HepG2 (cell line): ENCODE measurements around the gene OSGIN1. TPM values are rescaled to one million over a fixed set of nuclear protein-coding genes. Genes with fewer than 3 reads are reported as not detected.

Experiments used
- ATAC-seq: fragments of 200-7000 bp; cut with Tn5 transposase; 3 replicates; pipeline ENCODE4 v1.9.1; 2020; ENCODE audit warnings: mild to moderate bottlenecking, moderate library complexity
- BruUV-seq: library from RNA; stranded (reverse); fragments of 400-500 nt; replicated peaks from 2 replicates; lab custom pipeline; 2021; lab: Mats Ljungman, UMichigan
- CTCF ChIA-PET: fragments of 300-600 bp; formaldehyde crosslinking; extraction: SDS; loops from one replicate; lab custom pipeline; 2021; ENCODE audit warnings: low total read pairs, inconsistent platforms, low intra/inter-chr PET ratio; lab: Yijun Ruan, JAX
- POLR2A ChIA-PET: fragments of 350-600 bp; sonication (Branson Sonifier 250); formaldehyde crosslinking; loops from one replicate; lab custom pipeline; 2020; ENCODE audit warnings: antibody characterized with exemption, inconsistent platforms; lab: Yijun Ruan, JAX
- DNase-seq: peaks from one replicate; pipeline ENCODE4 v3.0.0-alpha.2; 2015; ENCODE audit warnings: low spot score
- FAIRE-seq: peaks from 3 replicates; lab custom pipeline; 2011; peaks lifted over from hg19 to GRCh38; lab: Jason Lieb, UNC
- H2AFZ ChIP-seq: one replicate; pipeline ENCODE4 v1.6.1; 2011; ENCODE audit warnings: low read length, inconsistent platforms
- H3K27ac ChIP-seq: fragments of 300-600 bp; 3 replicates; pipeline ENCODE4 v1.8.0; 2011; ENCODE audit warnings: mixed run types, mild to moderate bottlenecking, mixed read lengths, low read length, inconsistent platforms; ENCODE audit not compliant: insufficient read depth; ENCODE audit errors: extremely low read length
- H3K27me3 ChIP-seq, 2 experiments: fragments of 200-600 bp in 1 of 2; 2 replicates in 1 of 2; 3 replicates in 1 of 2; pipeline versions ENCODE4 v1.6.0 to v1.8.0; 2011; ENCODE audit warnings: low read length in 2 of 2, mild to moderate bottlenecking in 2 of 2, moderate library complexity in 2 of 2, inconsistent platforms in 1 of 2; ENCODE audit not compliant: insufficient read depth in 2 of 2, control insufficient read depth in 1 of 2
- H3K36me3 ChIP-seq, 2 experiments: fragments of 200-600 bp in 1 of 2; replicated peaks in 1 of 2; 2 replicates in 1 of 2; 3 replicates in 1 of 2; pipeline versions ENCODE4 v1.5.1 to v1.8.0; 2011; ENCODE audit warnings: low read length in 2 of 2, inconsistent platforms in 1 of 2; ENCODE audit not compliant: insufficient read depth in 2 of 2, control insufficient read depth in 1 of 2
- H3K4me1 ChIP-seq: 2 replicates; pipeline ENCODE4 v1.5.1; 2012; ENCODE audit warnings: low read length, inconsistent platforms; ENCODE audit not compliant: insufficient read depth
- H3K4me2 ChIP-seq: 2 replicates; pipeline ENCODE4 v1.6.0; 2011; ENCODE audit warnings: low read depth, low read length, inconsistent platforms
- H3K4me3 ChIP-seq, 3 experiments: fragments of 200-600 bp in 1 of 3; sonication (generic), shearing (Covaris generic) in 1 of 3; replicated peaks in 1 of 3; 2 replicates each; pipeline ENCODE4 v1.5.1; 2011 to 2016; ENCODE audit warnings: low read length in 3 of 3, inconsistent platforms in 2 of 3, low read depth in 2 of 3, mild to moderate bottlenecking in 2 of 3, control low read depth in 1 of 3, mixed read lengths in 1 of 3; ENCODE audit not compliant: insufficient read depth in 1 of 3
- H3K79me2 ChIP-seq: one replicate; pipeline ENCODE4 v1.6.1; 2011; ENCODE audit warnings: low read length, inconsistent platforms; ENCODE audit not compliant: insufficient read depth
- H3K9ac ChIP-seq: 2 replicates; pipeline ENCODE4 v1.6.0; 2011; ENCODE audit warnings: mild to moderate bottlenecking, low read depth, low read length, inconsistent platforms; ENCODE audit not compliant: insufficient read depth
- H3K9me3 ChIP-seq: 2 replicates; pipeline ENCODE4 v1.5.1; 2012; ENCODE audit warnings: mild to moderate bottlenecking, low read length
- H4K20me1 ChIP-seq: 2 replicates; pipeline ENCODE4 v1.6.0; 2011; ENCODE audit warnings: inconsistent platforms, mild to moderate bottlenecking, low read length, moderate library complexity; ENCODE audit not compliant: insufficient read depth
- ASH2L ChIP-seq: fragments of 300-600, 200-600 bp; sonication (generic); IDR thresholded peaks from 2 replicates; pipeline ENCODE4 v1.7.0; 2017; ENCODE audit warnings: low read depth, mild to moderate bottlenecking, moderate library complexity, mixed read lengths, low read length; ENCODE audit not compliant: insufficient read length
- ATF6 ChIP-seq: sonication (generic); formaldehyde crosslinking; conservative IDR thresholded peaks from 2 replicates; pipeline ENCODE4 v1.4.0; 2020; ENCODE audit warnings: missing genetic modification reagents
- CENPX ChIP-seq: sonication (generic); formaldehyde crosslinking; IDR thresholded peaks from 2 replicates; pipeline ENCODE4 v1.9.0; 2021; ENCODE audit warnings: mild to moderate bottlenecking, missing genetic modification reagents, moderate library complexity
- EHMT2 ChIP-seq: fragments of 200-600 bp; sonication (generic); IDR thresholded peaks from 2 replicates; pipeline ENCODE4 v1.7.0; 2017; ENCODE audit warnings: antibody characterized with exemption, low read depth, low read length, borderline replicate concordance
- KAT7 ChIP-seq: IDR thresholded peaks from 2 replicates; pipeline ENCODE4 v1.6.1; 2018; ENCODE audit warnings: borderline replicate concordance, missing compliant biosample characterization
- RBM39 ChIP-seq: fragments of 200-400 bp; formaldehyde crosslinking; IDR thresholded peaks from one replicate; pipeline ENCODE4 v1.6.1; 2018; ENCODE audit warnings: antibody characterized with exemption, mild to moderate bottlenecking, low read depth, low read length; ENCODE audit not compliant: poor library complexity, severe bottlenecking
- SNAPC2 ChIP-seq: sonication (generic); formaldehyde crosslinking; IDR thresholded peaks from 2 replicates; pipeline ENCODE4 v1.8.1; 2022; ENCODE audit warnings: mild to moderate bottlenecking, missing genetic modification reagents
- ZNF484 ChIP-seq: sonication (generic); formaldehyde crosslinking; IDR thresholded peaks from 2 replicates; pipeline ENCODE4 v1.5.1; 2020; ENCODE audit warnings: mild to moderate bottlenecking, low read depth, missing genetic modification reagents, borderline replicate concordance
- WGBS: methylation state at CpG from one replicate; pipeline ENCODE4 v1.1.6; 2017; ENCODE audit warnings: low lambda C conversion rate; 5-methylcytosine and 5-hydroxymethylcytosine counted together
- in situ Hi-C: cut with HindIII; loops from 2 replicates; pipeline ENCODE4 v1.10.0; 2017; ENCODE audit warnings: low pct_unique_long_range_greater_than_20kb; ENCODE audit not compliant: extremely low pct_ligation_motif_present
- intact Hi-C: fragments of 100-400 bp; cut with micrococcal nuclease; formaldehyde crosslinking; loops from one replicate; pipeline ENCODE4 v1.10.0; 2022; ENCODE audit not compliant: unreplicated experiment
- polyA plus RNA-seq, 8 experiments: library from polyadenylated mRNA; depleted of rRNA in 3 of 8; stranded (reverse) in 7 of 8; unstranded in 1 of 8; fragments of >200 nt; fragmentation: Illumina TruSeq in 4 of 8; extraction: Trizol in 4 of 8; gene quantifications; 2 replicates each; pipeline versions ENCODE4 v1.2.1 to v1.2.3, GENCODE V29; 2011 to 2016; ENCODE audit warnings: low read depth in 4 of 8, missing spikeins in 1 of 8, mixed read lengths in 1 of 8; ENCODE audit not compliant: insufficient read depth in 1 of 8
- total RNA-seq, 5 experiments: library from RNA; depleted of rRNA; stranded (reverse); fragments of >200 nt; fragmentation: Illumina TruSeq; extraction: Trizol; gene quantifications; 2 replicates each; pipeline ENCODE4 v1.2.3, GENCODE V29; 2016; ENCODE audit warnings: low read depth in 1 of 5
- TF ChIP-seq, protein P1 (sequence below): sonication (generic); formaldehyde crosslinking; IDR thresholded peaks from 2 replicates; pipeline ENCODE4 v1.4.0; 2020; ENCODE audit warnings: mild to moderate bottlenecking, missing genetic modification reagents
- TF ChIP-seq, protein P2 (sequence below): sonication (generic); formaldehyde crosslinking; IDR thresholded peaks from 2 replicates; pipeline ENCODE4 v1.5.0; 2020; ENCODE audit warnings: mild to moderate bottlenecking, missing genetic modification reagents, moderate library complexity
- TF ChIP-seq, protein P3 (sequence below): IDR thresholded peaks from 2 replicates; pipeline ENCODE4 v1.6.1; 2016; ENCODE audit warnings: missing compliant biosample characterization, missing genetic modification reagents, borderline replicate concordance

Gene OSGIN1
- total and polyA plus RNA-seq, 2 of the 13 experiments (the other 11 are each of a cell fraction or from before 2014, with no cell fraction given) = 20.5 to 27.1 TPM

DNA sequence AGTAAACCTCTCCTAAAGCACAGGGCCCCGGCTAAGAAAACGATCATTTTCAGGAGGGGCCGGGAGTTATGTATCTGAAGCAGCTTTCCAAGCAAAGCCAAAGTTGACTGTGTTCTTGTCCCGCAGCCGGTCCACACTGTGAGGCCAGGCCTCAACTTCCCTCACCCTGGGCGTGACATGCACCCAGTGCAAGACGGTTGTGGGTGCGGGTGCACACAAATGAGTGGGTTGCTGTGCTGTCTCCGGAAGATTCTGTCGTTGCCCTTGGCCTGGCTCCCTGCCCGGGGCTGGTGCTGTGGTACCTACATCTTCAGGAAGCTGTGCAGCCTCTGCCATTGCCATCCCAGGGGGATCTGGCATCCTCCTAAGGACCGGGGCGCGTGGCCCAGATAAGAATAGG, 37.5 kb upstream of the OSGIN1 start:
- H4K20me1 ChIP-seq = no peaks in the 10 kb centered on the region; the same call in 1 of the 2 replicates
- no peak overlapping the region for H3K9ac ChIP-seq
- H3K4me1 ChIP-seq = no peaks in the 10 kb centered on the region
- ChIA-PET CTCF (no interaction called here), POLR2A (no interaction called here)
- in situ Hi-C loops (no loop called here), intact Hi-C loops (no loop called here)
- 96% methylated on average over 11 of the region's 14 CpGs for WGBS
- H2AFZ ChIP-seq = no peak overlapping the region
- H3K9me3 ChIP-seq = no peaks in the 10 kb centered on the region
- peaks cover 24 to 41% of the 10 kb centered on the region in 2 experiments for H3K36me3 ChIP-seq
- DNase-seq = no peak
- ATAC-seq = no peak
- no peak overlapping the region for H3K4me3 ChIP-seq
- H3K27me3 ChIP-seq = no peaks in the 10 kb centered on the region
- no peaks in the 10 kb centered on the region for H3K79me2 ChIP-seq
- FAIRE-seq = no peak
- no peak overlapping the region for H3K4me2 ChIP-seq
- no peak overlapping the region for H3K27ac ChIP-seq
- BruUV-seq = no TSS peak
- TF ChIP-seq ASH2L = no peak
- TF ChIP-seq, protein P1, sequence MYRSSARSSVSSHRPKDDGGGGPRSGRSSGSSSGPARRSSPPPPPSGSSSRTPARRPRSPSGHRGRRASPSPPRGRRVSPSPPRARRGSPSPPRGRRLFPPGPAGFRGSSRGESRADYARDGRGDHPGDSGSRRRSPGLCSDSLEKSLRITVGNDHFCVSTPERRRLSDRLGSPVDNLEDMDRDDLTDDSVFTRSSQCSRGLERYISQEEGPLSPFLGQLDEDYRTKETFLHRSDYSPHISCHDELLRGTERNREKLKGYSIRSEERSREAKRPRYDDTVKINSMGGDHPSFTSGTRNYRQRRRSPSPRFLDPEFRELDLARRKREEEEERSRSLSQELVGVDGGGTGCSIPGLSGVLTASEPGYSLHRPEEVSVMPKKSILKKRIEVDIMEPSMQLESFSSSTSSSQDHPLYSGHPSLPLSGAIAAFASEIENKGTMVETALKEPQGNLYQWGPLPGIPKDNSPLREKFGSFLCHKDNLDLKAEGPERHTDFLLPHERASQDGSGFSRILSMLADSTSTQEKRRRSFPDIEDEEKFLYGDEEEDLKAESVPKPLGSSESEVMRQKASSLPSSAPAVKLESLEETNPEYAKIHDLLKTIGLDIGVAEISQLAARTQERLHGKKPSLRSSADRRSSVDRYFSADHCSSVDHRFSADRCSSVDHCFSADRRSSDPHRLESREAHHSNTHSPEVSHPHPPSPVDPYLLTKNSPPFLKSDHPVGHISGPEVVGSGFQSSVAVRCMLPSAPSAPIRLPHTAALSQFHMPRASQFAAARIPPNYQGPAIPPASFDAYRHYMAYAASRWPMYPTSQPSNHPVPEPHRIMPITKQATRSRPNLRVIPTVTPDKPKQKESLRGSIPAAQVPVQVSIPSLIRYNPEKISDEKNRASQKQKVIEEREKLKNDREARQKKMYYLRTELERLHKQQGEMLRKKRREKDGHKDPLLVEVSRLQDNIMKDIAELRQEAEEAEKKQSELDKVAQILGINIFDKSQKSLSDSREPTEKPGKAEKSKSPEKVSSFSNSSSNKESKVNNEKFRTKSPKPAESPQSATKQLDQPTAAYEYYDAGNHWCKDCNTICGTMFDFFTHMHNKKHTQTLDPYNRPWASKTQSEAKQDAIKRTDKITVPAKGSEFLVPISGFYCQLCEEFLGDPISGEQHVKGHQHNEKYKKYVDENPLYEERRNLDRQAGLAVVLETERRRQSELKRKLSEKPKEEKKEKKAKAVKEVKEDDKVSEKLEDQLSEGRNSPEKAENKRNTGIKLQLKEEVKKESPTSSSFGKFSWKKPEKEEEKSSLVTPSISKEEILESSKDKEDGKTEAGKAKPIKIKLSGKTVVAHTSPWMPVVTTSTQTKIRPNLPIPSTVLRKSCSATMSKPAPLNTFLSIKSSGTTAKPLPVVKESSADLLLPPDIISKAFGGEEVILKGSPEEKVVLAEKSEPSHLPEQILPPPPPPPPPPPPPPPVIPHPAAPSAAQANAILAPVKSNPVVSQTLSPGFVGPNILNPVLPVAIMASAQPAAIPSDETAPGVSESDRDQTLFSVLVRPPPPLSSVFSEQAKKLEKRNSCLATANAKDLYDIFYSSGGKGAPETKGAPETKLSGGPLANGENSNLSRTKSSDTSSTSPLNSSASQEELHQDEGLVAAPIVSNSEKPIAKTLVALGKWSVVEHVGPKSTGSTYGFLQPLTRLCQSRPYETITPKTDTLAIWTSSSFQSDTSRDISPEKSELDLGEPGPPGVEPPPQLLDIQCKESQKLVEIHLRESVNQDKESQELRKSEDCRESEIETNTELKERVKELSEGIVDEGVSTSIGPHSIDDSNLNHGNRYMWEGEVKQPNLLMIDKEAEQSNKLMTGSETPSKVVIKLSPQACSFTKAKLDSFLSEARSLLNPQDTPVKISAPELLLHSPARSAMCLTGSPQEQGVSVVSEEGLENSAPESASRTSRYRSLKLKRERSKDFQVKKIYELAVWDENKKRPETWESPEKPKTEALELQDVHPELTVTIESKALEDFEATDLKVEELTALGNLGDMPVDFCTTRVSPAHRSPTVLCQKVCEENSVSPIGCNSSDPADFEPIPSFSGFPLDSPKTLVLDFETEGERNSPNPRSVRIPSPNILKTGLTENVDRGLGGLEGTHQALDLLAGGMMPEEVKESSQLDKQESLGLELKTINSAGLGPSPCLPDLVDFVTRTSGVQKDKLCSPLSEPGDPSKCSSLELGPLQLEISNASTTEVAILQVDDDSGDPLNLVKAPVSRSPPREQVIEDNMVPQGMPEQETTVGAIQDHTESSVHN (CRISPR knock-in tag) = no peak
- TF ChIP-seq ATF6 (CRISPR knock-in tag) = no peak
- TF ChIP-seq SNAPC2 (CRISPR knock-in tag) = no peak
- no peak for TF ChIP-seq CENPX
- TF ChIP-seq ZNF484 (CRISPR knock-in tag) = no peak
- TF ChIP-seq, protein P2, sequence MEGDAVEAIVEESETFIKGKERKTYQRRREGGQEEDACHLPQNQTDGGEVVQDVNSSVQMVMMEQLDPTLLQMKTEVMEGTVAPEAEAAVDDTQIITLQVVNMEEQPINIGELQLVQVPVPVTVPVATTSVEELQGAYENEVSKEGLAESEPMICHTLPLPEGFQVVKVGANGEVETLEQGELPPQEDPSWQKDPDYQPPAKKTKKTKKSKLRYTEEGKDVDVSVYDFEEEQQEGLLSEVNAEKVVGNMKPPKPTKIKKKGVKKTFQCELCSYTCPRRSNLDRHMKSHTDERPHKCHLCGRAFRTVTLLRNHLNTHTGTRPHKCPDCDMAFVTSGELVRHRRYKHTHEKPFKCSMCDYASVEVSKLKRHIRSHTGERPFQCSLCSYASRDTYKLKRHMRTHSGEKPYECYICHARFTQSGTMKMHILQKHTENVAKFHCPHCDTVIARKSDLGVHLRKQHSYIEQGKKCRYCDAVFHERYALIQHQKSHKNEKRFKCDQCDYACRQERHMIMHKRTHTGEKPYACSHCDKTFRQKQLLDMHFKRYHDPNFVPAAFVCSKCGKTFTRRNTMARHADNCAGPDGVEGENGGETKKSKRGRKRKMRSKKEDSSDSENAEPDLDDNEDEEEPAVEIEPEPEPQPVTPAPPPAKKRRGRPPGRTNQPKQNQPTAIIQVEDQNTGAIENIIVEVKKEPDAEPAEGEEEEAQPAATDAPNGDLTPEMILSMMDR (CRISPR knock-in tag) = no peak
- TF ChIP-seq, protein P3, sequence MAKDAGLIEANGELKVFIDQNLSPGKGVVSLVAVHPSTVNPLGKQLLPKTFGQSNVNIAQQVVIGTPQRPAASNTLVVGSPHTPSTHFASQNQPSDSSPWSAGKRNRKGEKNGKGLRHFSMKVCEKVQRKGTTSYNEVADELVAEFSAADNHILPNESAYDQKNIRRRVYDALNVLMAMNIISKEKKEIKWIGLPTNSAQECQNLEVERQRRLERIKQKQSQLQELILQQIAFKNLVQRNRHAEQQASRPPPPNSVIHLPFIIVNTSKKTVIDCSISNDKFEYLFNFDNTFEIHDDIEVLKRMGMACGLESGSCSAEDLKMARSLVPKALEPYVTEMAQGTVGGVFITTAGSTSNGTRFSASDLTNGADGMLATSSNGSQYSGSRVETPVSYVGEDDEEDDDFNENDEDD (CRISPR knock-in tag) = no peak
- no peak for TF ChIP-seq KAT7 (CRISPR knock-in tag)
- no peak for TF ChIP-seq RBM39
- no peak for TF ChIP-seq EHMT2
